Regular cardiac myocyte (primary cell): ENCODE data around the gene PEX3. TPM values are rescaled to one million over a fixed set of nuclear protein-coding genes. Genes with fewer than 3 reads are reported as not detected.

Source experiments
- total RNA-seq: library from RNA; depleted of rRNA; stranded (reverse); fragments of >200 nt; gene quantifications from 2 replicates; pipeline ENCODE4 v1.2.3, GENCODE V29; 2014

The PEX3 gene, protein sequence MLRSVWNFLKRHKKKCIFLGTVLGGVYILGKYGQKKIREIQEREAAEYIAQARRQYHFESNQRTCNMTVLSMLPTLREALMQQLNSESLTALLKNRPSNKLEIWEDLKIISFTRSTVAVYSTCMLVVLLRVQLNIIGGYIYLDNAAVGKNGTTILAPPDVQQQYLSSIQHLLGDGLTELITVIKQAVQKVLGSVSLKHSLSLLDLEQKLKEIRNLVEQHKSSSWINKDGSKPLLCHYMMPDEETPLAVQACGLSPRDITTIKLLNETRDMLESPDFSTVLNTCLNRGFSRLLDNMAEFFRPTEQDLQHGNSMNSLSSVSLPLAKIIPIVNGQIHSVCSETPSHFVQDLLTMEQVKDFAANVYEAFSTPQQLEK
- total RNA-seq, result 20.9 and 22.2 TPM in 2 replicates

DNA sequence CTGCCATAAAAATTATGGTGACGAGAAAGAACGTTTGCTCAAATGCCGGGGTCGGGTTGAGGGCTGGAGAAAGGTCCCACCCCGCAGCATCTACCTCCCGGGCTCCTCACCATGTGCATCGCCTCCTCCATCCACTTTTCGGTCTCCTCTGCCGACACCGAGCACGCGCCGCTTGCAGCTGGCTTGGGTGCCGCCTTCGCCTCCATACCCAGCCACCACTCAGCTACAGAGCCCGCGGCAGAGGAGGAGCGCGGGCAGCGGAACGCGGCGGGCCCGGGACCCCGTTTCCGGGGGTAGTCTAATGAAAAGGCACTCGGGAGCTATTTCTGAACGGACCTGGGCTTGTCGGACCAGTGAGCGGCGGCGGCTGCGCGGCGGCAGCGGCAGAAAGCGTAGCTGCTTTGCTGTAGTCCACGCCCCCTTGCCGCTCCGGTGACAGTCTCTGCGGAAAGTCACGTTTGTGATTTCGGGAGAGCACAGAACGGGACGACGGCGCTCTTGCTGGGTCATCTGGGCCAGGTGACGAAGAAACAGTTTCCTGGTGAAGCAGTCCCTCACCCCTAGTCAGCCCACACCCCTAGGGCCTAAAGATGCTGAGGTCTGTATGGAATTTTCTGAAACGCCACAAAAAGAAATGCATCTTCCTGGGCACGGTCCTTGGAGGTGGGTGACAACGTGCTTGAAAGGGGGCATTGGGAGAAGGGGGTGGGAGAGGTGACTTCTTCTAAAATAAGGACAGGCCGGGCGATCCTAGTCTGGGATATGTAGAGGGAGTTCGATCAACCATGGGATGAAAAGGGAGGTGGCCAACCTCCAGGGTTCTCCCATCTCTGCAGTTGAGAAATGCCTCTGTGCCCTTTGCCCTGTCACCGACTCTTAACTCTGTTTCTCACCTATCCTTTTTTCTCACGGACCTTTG is at the start of gene PEX3, which contains the start of gene ADAT2:
PEX3 (plus strand) TSS at position 353 of the 919 bp plus-strand sequence; CDS start at position 591, 238 bp downstream.
ADAT2 (minus strand) TSS at position 243 of the 919 bp plus-strand sequence; CDS start at position 206, 37 bp downstream.

DNA sequence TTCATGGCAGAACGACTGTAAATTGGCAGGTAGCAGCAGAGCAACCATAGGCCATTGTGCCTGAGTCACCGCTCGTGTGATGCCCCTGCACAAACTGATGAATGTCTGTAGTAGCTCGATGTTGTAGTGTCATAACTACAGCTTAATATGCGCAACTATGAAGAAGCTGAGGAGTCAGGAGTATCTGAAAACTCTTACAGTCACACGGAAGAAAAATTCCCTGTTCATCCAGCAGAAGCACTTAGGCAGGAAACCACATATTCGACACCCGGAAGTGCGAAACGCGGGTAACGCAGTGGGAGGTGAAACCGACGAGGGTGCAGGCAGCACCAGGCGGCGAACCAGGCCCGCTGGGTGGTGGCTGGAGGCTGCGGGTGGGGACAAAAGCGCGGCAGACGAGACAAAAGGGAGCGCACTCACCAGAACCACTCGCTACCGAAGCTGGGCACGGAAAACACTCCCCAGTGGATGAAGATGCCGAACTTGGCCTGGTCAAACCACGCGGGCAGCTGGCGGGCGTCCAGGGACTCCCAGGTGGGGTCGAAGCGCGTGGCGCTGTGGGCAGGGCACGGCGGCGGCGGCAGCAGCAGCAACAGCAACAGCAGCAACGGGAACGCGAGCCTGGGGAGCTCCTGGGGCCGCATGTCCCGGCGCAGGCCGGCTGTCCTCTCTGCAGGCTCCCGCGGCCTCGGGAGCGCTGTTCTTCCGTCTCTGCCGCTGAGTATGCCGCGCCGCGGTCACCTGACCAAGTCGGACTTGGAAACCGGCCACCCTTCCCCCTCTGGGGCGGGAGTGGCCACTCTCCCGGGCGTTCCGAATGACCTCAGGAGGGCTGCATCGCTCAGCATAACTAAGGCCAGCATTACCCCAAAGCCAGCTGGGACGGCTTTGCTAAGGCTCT is 60.6 kb downstream of the PEX3 start, which contains the start of gene FUCA2:
FUCA2 (minus strand) TSS at position 730 of the 901 bp plus-strand sequence; CDS start at position 644, 86 bp downstream.

Other genes with a start within 250 kb of the PEX3 start
- gene ADAT2, start 110 bp upstream of the PEX3 start, total RNA-seq, result 2.3 and 3.5 TPM in 2 replicates
- gene FUCA2, start 60.9 kb downstream of the PEX3 start, total RNA-seq, result 37.8 and 39.7 TPM in 2 replicates
- 60.6 and 73.9 TPM in 2 replicates for gene PHACTR2, start 227.2 kb downstream of the PEX3 start, total RNA-seq